Tibial nerve (tissue), 4 donors: ENCODE data around the gene CISD3. TPM values are rescaled to one million over a fixed set of nuclear protein-coding genes. Genes with fewer than 3 reads are reported as not detected.
A peak's percentile ranks its signal among the peaks of the same experiment; 100 is the strongest.

Experiments
- DNase-seq, 2 donors: peaks; one replicate each; pipeline ENCODE4 v3.0.0-alpha.2; 2019; ENCODE audit warnings: low spot score in 2 of 2
- H3K27ac ChIP-seq, 4 donors: fragments of 200-600 bp; sonication (generic) in 3 of 4; one replicate each; pipeline ENCODE4 v1.5.1; 2017 to 2019; ENCODE audit warnings: mild to moderate bottlenecking in 1 of 4
- H3K27me3 ChIP-seq, 2 donors: fragments of 200-600 bp; sonication (generic) in 1 of 2; one replicate each; pipeline versions ENCODE4 v1.5.1 to v1.6.0; 2017 to 2019
- H3K36me3 ChIP-seq, 3 donors: fragments of 200-600 bp; sonication (generic); one replicate each; pipeline ENCODE4 v1.5.1; 2018 to 2019
- H3K4me1 ChIP-seq, 4 donors: fragments of 200-600 bp; sonication (generic) in 3 of 4; one replicate each; pipeline ENCODE4 v1.5.1; 2017 to 2019
- H3K4me3 ChIP-seq, 4 donors: fragments of 200-600 bp; sonication (generic) in 3 of 4; one replicate each; pipeline ENCODE4 v1.5.1; 2017 to 2019; ENCODE audit warnings: mild to moderate bottlenecking in 1 of 4, moderate library complexity in 1 of 4
- H3K9me3 ChIP-seq, 4 donors: fragments of 200-600 bp; sonication (generic) in 3 of 4; one replicate each; pipeline ENCODE4 v1.5.1; 2017 to 2019
- EP300 ChIP-seq, 2 donors: sonication (generic); formaldehyde crosslinking; IDR thresholded peaks; one replicate each; pipeline ENCODE4 v1.6.1; 2017; ENCODE audit warnings: antibody characterized with exemption in 2 of 2, mild to moderate bottlenecking in 1 of 2
- POLR2A ChIP-seq, 2 donors: fragments of 450-650 bp; IDR thresholded peaks; one replicate each; pipeline ENCODE4 v1.6.1; 2017; ENCODE audit warnings: antibody characterized with exemption in 2 of 2, mild to moderate bottlenecking in 2 of 2, moderate library complexity in 2 of 2
- WGBS, 2 donors: methylation state at CpG; one replicate each; pipeline ENCODE4 v1.1.5; 2018; 5-methylcytosine and 5-hydroxymethylcytosine counted together
- small RNA-seq: library from RNA; depleted of rRNA; stranded (forward); fragments of <200 nt; gene quantifications from one replicate; pipeline ENCODE3, GENCODE V24; 2016
- total RNA-seq, 4 donors: library from RNA; depleted of rRNA; stranded (reverse); fragments of >200 nt; gene quantifications; one replicate each; pipeline ENCODE4 v1.1.0, GENCODE V29; 2016
- TF ChIP-seq, protein P1 (sequence below), 5 experiments: fragments of 200-600 bp in 3 of 5; fragments of 450-650 bp in 2 of 5; sonication (generic) in 3 of 5; IDR thresholded peaks; one replicate each; pipeline ENCODE4 v1.5.1; 2016 to 2019; ENCODE audit warnings: antibody characterized with exemption in 5 of 5, mild to moderate bottlenecking in 3 of 5, moderate library complexity in 2 of 5

The CISD3 gene
- total RNA-seq, 4 donors from 2014 or later = 10.2 to 19.2 (median 16.5) TPM

- H3K4me1 ChIP-seq = no peaks in the 10 kb centered on the region
- no peak overlapping the region for H3K4me3 ChIP-seq
- WGBS, 2 donors = 85 to 90% methylated on average over 23 of the region's 23 CpGs
- H3K27me3 ChIP-seq = no peaks in the 10 kb centered on the region
- TF ChIP-seq, protein P1, sequence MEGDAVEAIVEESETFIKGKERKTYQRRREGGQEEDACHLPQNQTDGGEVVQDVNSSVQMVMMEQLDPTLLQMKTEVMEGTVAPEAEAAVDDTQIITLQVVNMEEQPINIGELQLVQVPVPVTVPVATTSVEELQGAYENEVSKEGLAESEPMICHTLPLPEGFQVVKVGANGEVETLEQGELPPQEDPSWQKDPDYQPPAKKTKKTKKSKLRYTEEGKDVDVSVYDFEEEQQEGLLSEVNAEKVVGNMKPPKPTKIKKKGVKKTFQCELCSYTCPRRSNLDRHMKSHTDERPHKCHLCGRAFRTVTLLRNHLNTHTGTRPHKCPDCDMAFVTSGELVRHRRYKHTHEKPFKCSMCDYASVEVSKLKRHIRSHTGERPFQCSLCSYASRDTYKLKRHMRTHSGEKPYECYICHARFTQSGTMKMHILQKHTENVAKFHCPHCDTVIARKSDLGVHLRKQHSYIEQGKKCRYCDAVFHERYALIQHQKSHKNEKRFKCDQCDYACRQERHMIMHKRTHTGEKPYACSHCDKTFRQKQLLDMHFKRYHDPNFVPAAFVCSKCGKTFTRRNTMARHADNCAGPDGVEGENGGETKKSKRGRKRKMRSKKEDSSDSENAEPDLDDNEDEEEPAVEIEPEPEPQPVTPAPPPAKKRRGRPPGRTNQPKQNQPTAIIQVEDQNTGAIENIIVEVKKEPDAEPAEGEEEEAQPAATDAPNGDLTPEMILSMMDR (IDR thresholded peaks at IDR 0.05) = no peak
- TF ChIP-seq POLR2A (IDR thresholded peaks at IDR 0.05) = no peak
- no peak for TF ChIP-seq EP300 (IDR thresholded peaks at IDR 0.05)
- no peaks in the 10 kb centered on the region for H3K9me3 ChIP-seq
- DNase-seq = no peak
- H3K36me3 ChIP-seq = peaks cover 10 to 98% (median 61%) of the 10 kb centered on the region in 3 donors
- no peak overlapping the region for H3K27ac ChIP-seq
These were observed 50.0 kb downstream of the CISD3 start for GRCh38 chr17:38779965-38780752.

DNA sequence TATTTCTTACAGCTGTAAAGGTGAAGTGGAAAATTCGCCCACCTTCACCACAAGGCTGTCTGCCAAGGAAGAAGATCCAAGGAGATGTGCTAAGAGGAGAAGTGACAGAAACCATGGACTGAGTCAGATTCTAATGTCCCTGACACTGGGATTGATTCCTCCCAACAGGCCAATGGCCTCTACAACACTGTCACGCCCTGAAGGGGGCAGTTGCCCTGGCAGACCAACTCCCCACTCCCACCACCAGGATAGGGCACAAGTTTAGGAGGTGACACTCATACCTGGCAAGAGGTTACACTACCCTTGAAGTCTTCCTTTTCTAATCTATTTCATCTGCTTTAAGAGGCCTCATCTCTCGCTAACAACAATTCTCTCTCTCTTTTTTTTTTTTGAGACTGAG is 53.1 kb downstream of the CISD3 start:
- Histone ChIP-seq H3K36me3 (peaks cover 10 to 88% (median 56%) of the 10 kb centered on the region in 3 donors), H3K27me3 (no peaks in the 10 kb centered on the region), H3K4me3 (no peak overlapping the region), H3K9me3 (no peaks in the 10 kb centered on the region), H3K4me1 (peaks cover 0 to under 1% (median 0%) of the 10 kb centered on the region in 4 donors), H3K27ac (no peak overlapping the region)
- 95 to 96% methylated on average over 3 of the region's 3 CpGs for WGBS, 2 donors
- TF ChIP-seq, protein P1 (IDR thresholded peaks at IDR 0.05) = no peak
- no peak for TF ChIP-seq EP300 (IDR thresholded peaks at IDR 0.05)
- no peak for TF ChIP-seq POLR2A (IDR thresholded peaks at IDR 0.05)
- DNase-seq = no peak

Small RNA genes within 50 kb of the gene (small RNA-seq; reads per million reads assigned to genes)
- not detected for gene MIR4726
- gene MIR4734 = not detected
- gene RNA5SP440 = 1.2 reads per million, percentile 32 among the genes with 10 or more reads in this experiment
- gene RNU6-866P = not detected

Other genes starting within 250 kb of the CISD3 start
- gene SRCIN1, start 124.4 kb upstream of the CISD3 start, total RNA-seq = 1 to 10 TPM in 2 of 4 donors, under 1 TPM in 2; 0.44 to 5.4 (median 1.5) TPM
- gene EPOP, start 55.4 kb upstream of the CISD3 start, total RNA-seq = 1 to 10 TPM; 1.3 to 5.7 (median 4.6) TPM
- gene MLLT6, start 25.1 kb upstream of the CISD3 start, total RNA-seq = 100 to 1,000 TPM in 2 of 4 donors, 10 to 100 TPM in 2; 83.9 to 185 (median 116) TPM
- 10 to 100 TPM in 3 of 4 donors, 1 to 10 TPM in 1; 7.7 to 50.0 (median 17.6) TPM for gene PCGF2, start 18.0 kb downstream of the CISD3 start, total RNA-seq
- gene PSMB3, start 22.4 kb downstream of the CISD3 start, total RNA-seq = 100 to 1,000 TPM in 3 of 4 donors, 10 to 100 TPM in 1; 88.8 to 146 (median 141) TPM
- 10 to 100 TPM; 47.9 to 79.0 (median 74.8) TPM for gene PIP4K2B, start 69.2 kb downstream of the CISD3 start, total RNA-seq
- gene CWC25, start 95.0 kb downstream of the CISD3 start, total RNA-seq = 10 to 100 TPM; 19.0 to 43.3 (median 24.9) TPM
- 1,000 to 10,000 TPM; 1,112 to 1,642 (median 1,331) TPM for gene RPL23, start 123.4 kb downstream of the CISD3 start, total RNA-seq
- gene LASP1, start 139.7 kb downstream of the CISD3 start, total RNA-seq = 100 to 1,000 TPM; 110 to 165 (median 137) TPM
- not detected for gene FBXO47, start 237.1 kb downstream of the CISD3 start, total RNA-seq